ENCODE measurements around the gene SGCA.

The SGCA gene

GRCh38 chr17:50220811-50221210, 55.0 kb downstream of the SGCA start:
- no peak for DNase-seq (ENCODE audit: extremely low read depth in 1 of 2, low read depth in 1 of 2)

- no peak for DNase-seq (ENCODE audit: extremely low read depth in 1 of 2, low read depth in 1 of 2)
These were observed 55.6 kb downstream of the SGCA start for GRCh38 chr17:50221266-50221863.

DNA sequence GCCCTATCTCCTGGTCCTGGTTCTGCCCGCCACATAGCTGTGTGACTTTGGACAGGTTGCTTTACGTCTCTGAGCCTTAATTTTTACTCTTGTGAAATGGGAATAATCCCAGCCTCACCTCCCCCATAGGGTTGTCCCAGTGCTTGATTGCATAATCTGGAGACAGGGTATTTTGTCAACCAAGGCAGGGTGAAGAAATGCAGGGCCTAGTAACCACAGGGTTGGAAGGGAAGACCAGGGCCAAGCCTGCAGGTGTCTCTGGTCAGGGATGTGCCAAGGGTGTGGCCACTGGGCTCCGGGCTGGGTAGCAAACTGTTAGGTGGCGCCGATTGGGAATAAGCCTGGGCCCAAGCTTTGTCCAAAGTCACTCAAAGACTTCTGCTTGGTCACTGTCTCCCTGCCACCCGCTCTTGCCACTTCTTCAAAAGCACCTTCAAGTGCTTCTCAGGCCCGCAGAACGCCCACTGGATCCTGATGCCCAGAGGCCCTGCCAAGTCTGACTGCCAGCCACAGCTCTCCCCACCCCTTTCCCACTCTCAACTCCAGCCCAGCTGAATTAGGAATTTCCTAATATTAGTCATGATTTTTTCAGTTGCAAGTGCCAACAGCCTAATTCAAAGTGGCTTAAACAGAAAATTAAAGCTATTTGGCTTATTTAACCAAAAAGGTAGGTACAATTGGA, 56.2 kb downstream of the SGCA start:
- no peak for DNase-seq (ENCODE audit: extremely low read depth in 1 of 2, low read depth in 1 of 2)

GRCh38 chr17:50222922-50223321, 57.1 kb downstream of the SGCA start:
- no peak for DNase-seq (ENCODE audit: extremely low read depth in 1 of 2, low read depth in 1 of 2)

Measured in activated CD8-positive, alpha-beta memory T cell treated with anti-CD3 and anti-CD28 coated beads for 1 hour (primary cell).